ENCODE results near the gene TEX2. TPM values are rescaled to one million over a fixed set of nuclear protein-coding genes. Genes with fewer than 3 reads are reported as not detected.

Gene TEX2
- total and polyA plus RNA-seq, 5 experiments from 2014 or later = 5.2 to 14.0 (median 7.3) TPM

DNA sequence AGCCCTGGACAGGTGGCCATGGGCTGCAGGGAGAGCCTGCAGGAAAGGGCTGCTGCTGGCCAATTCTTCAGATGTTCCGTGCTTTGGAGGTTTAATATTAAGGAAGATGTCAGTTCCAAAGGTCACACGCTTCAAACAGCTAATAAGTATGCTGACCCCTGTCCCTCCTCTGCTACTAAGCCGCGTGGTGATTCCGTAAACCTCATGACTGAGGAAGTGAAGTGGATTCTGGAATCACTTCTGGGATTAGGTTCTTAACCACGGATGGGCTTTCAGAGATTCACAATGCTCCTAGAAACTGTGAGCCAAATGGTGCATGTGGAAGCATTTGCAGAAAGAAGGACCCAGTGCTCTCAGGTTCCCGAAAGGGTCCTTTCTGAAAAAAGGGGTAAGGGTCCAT lies 104.7 kb downstream of the TEX2 start:
- Mint-ChIP-seq H3K27me3 (no peaks in the 10 kb centered on the region), H3K27ac (no peak overlapping the region), H3K4me3 (no peak overlapping the region), H3K36me3 (peaks cover 0 to 27% (median 5%) of the 10 kb centered on the region in 3 donors), H3K4me1 (peaks cover 0 to 2% (median 0%) of the 10 kb centered on the region in 4 donors), H3K9me3 (no peaks in the 10 kb centered on the region)
- DNase-seq = no peak
- POLR2A ChIA-PET = no interaction called here
- no peak for ATAC-seq

DNA sequence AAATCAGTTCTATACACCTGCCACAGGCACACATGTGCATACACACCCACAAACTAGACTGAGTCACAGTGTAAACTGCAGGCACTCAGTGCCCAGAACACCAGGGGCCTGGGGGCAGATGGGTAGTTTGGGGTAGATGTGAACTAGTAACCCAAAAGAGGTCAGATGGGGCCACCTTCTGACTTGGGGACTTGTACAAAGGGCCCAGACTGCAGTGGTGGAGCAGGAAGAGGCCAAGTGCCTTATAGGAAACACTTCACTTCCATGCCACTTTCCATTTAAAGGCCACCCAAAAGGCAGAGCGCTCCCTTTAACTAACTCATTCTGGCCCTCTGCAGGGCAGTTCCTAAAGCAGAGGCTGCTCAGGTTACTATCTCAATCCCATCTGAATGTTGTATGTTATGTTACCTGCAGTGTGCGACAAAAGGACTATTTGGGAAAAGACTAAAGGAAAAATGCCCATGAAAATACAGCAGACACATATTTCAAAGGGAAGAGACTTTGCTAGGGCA lies 105.3 kb downstream of the TEX2 start:
- ATAC-seq (no peak), DNase-seq (no peak)
- Mint-ChIP-seq H3K4me3 (no peak overlapping the region), H3K36me3 (peaks cover 0 to 34% (median 6%) of the 10 kb centered on the region in 3 donors), H3K27ac (peak overlapping the region in 1 of 10 donors; percentile 33), H3K4me1 (peaks cover 0 to 2% (median 0%) of the 10 kb centered on the region in 4 donors), H3K9me3 (no peaks in the 10 kb centered on the region), H3K27me3 (no peaks in the 10 kb centered on the region)
- POLR2A ChIA-PET = no interaction called here

DNA sequence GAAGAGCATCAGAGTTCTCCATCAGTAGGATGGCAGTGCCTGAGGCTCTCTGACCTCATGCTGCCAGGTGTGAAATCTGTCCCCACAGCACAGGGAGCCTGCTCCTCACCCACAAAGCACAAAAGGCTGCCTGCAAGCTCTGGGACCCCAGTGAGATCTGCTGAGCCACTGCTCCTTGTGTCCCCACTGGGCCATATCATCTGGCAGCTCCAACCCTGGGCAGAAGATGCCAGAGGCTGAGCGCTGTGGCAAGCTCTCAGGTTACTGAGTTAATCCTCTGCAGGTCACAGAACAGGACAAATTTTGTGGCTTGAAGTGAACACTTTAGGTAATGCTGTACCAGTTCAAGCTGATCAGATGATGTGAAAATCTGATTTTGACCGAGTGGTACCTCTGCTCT lies 106.4 kb downstream of the TEX2 start:
- POLR2A ChIA-PET = no interaction called here
- Mint-ChIP-seq H3K4me3 (no peak overlapping the region), H3K36me3 (peaks cover 0 to 43% (median 7%) of the 10 kb centered on the region in 3 donors), H3K27me3 (no peaks in the 10 kb centered on the region), H3K9me3 (no peaks in the 10 kb centered on the region), H3K27ac (no peak overlapping the region), H3K4me1 (peaks cover 0 to 2% (median 0%) of the 10 kb centered on the region in 4 donors)
- no peak for DNase-seq
- ATAC-seq = no peak

DNA sequence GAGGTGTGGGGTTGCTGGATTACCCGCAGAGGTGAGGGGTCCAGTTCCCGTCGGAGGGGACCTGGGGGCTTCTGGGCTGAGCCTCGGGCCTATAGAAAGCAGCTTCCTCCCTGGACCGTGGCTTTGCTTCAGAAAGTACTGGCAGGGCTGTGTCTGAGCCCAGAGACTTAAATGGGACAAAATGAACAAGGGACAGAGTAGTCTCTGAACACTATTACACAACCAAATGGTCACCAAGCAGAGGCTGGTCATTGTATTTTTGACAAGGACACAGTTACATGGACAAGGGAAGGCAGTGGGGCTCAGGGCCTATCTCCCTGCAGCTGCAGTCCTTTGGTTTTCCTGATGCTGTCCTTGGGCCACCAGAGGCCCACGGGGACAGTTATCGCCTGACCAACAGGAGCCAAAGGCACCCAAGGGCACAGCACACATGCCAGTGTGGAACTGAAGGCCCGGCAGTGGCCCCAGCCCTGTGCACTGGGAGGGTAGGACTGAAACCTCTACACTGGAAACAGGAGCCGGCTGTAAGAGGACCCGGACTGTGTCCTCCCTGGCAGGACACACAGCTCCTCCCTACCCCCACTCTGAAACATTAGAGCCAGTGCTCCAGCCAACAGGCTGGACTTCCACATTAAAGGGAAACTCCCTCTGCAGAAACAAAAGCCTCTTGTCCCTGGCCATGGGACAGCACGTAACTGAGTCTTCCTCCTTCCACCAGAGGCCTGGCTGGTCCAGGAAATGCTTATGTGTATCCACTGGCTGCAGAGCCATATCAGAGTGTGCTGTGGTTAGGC lies 107.1 kb downstream of the TEX2 start:
- H3K4me3 Mint-ChIP-seq = no peak overlapping the region
- H3K27ac Mint-ChIP-seq = no peak overlapping the region
- peaks cover 0 to 44% (median 7%) of the 10 kb centered on the region in 3 donors for H3K36me3 Mint-ChIP-seq
- no peaks in the 10 kb centered on the region for H3K27me3 Mint-ChIP-seq
- ATAC-seq (no peak), DNase-seq (no peak)
- H3K9me3 Mint-ChIP-seq = no peaks in the 10 kb centered on the region
- POLR2A ChIA-PET = no interaction called here
- peaks cover 0 to 2% (median 0%) of the 10 kb centered on the region in 4 donors for H3K4me1 Mint-ChIP-seq

DNA sequence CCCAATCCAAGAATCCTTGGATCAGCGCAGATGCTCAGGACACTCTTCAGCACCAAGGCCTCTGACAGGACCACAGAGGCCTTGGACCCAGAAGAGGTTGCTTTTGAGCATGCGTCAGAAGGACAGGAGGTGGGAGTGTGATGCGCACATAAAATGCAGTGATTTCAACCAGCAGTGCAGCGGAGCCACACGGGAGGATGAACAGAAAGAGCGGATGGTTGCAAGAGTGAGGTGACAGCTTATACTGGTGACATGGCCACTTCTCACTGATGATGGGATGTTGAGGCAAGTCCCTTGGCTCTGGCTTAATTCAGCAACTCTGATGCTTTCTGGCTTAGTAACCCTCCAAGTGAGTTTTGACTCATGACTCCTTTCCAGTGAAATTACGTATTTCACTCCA lies 107.9 kb downstream of the TEX2 start:
- no peak for DNase-seq
- ATAC-seq = no peak
- H3K27me3 Mint-ChIP-seq = no peaks in the 10 kb centered on the region
- no peak overlapping the region for H3K4me3 Mint-ChIP-seq
- POLR2A ChIA-PET = interaction anchor here (1.8 kb wide), 1 partner anchor 9 kb away, joined by 8 read pairs; no protein-coding TSS in a partner anchor
- no peaks in the 10 kb centered on the region for H3K9me3 Mint-ChIP-seq
- peaks cover 0 to 2% (median 0%) of the 10 kb centered on the region in 4 donors for H3K4me1 Mint-ChIP-seq
- H3K36me3 Mint-ChIP-seq = peaks cover 0 to 49% (median 5%) of the 10 kb centered on the region in 3 donors
- H3K27ac Mint-ChIP-seq = peak overlapping the region in 3 of 10 donors; percentile 27 to 83 (median 65)

DNA sequence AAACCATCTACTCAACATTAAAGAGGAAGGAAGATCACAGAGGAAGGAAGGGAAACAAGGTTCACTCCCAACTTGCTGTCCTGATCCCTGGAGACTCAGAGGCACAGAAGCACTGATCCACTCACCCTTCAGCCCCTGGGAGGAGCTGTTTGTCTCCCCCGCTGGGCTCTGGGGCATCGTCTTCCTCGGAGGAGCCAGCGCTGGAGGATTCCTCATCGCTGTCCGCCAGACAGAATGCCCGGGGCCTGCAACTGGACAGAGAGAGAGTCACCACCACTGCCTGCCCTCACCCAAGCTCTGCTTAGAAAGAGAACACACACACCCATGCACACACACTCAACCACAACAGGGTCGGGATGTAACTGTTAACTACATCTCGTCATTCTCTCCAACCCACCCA lies 108.3 kb downstream of the TEX2 start:
- POLR2A ChIA-PET = interaction anchor here (1.8 kb wide), 1 partner anchor 9 kb away, joined by 8 read pairs; no protein-coding TSS in a partner anchor

DNA sequence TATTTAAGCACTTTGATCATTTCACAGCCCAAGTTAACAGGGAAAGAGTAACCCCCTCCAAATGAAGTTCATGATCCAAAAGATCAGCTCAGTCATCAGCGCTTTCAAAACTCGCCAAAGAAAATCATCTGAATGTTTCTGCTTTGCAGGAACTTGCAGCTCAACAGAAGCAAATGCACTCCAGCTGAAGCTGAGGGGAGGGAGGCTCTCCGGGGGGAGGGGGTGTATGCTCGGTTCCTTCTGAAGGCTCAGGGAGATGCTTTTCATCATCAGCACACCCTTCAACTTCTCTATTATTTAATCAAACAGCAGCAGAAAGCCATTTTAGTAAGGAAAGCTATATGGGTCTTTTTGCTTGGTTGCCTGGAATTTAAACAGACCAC lies 108.8 kb downstream of the TEX2 start:
- POLR2A ChIA-PET = interaction anchor here (1.8 kb wide), 1 partner anchor 8 kb away, joined by 8 read pairs; no protein-coding TSS in a partner anchor
- Mint-ChIP-seq H3K4me3 (no peak overlapping the region), H3K36me3 (peaks cover 0 to 55% (median 5%) of the 10 kb centered on the region in 3 donors), H3K9me3 (no peaks in the 10 kb centered on the region), H3K27ac (peak overlapping the region in 2 of 10 donors; percentile 27 to 38), H3K27me3 (no peaks in the 10 kb centered on the region), H3K4me1 (peaks cover 0 to 2% (median 0%) of the 10 kb centered on the region in 4 donors)
- DNase-seq = no peak
- no peak for ATAC-seq

More for the DNA sequence above, 108.3 kb downstream of the TEX2 start:
- no peaks in the 10 kb centered on the region for H3K9me3 Mint-ChIP-seq
- H3K4me3 Mint-ChIP-seq = no peak overlapping the region
- peaks cover 0 to 53% (median 5%) of the 10 kb centered on the region in 3 donors for H3K36me3 Mint-ChIP-seq
- no peaks in the 10 kb centered on the region for H3K27me3 Mint-ChIP-seq
- no peak for DNase-seq
- peaks cover 0 to 2% (median 0%) of the 10 kb centered on the region in 4 donors for H3K4me1 Mint-ChIP-seq
- H3K27ac Mint-ChIP-seq = peak overlapping the region in 2 of 10 donors; percentile 27 to 38
- ATAC-seq = no peak

DNA sequence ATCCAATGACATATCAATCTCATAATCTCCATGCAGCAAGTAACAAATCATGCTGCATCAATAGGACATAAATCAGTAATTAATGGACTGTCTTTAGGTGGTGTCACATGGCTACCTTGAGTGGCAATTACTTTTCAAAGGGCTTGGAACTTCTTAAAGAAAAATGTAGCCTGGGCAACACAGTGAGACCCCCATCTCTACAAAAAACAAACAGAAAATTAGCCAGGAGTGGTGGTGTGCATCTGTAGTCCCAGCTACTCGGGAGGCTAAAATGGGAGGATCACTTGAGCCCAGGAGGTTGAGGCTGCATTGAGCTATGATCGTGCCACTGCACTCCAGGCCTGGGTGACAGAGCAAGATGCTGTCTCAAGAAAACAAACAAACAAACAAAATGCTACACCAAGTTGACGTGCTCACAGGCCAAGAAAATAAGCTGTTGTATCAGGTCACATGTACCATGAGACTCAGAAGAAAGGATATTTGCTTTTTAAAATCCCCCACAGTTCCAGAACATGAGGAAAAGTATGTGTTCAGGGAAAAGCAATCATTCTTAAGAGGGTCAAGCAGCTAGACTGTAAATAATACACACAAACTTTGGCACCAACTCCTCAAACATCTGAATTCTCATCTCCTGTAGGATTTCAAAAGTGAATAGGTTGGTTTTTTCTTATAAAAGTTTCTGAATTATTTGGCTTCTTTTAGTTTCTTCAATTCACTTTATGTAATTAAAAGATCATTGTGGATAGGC lies 109.3 kb downstream of the TEX2 start:
- H3K27ac Mint-ChIP-seq = no peak overlapping the region
- H3K36me3 Mint-ChIP-seq = peaks cover 0 to 58% (median 5%) of the 10 kb centered on the region in 3 donors
- peaks cover 0 to 3% (median 2%) of the 10 kb centered on the region in 4 donors for H3K4me1 Mint-ChIP-seq
- H3K4me3 Mint-ChIP-seq = no peak overlapping the region
- no peak for ATAC-seq
- POLR2A ChIA-PET = interaction anchor here (1.8 kb wide), 1 partner anchor 8 kb away, joined by 8 read pairs; no protein-coding TSS in a partner anchor
- H3K9me3 Mint-ChIP-seq = no peaks in the 10 kb centered on the region
- DNase-seq = no peak
- no peaks in the 10 kb centered on the region for H3K27me3 Mint-ChIP-seq

DNA sequence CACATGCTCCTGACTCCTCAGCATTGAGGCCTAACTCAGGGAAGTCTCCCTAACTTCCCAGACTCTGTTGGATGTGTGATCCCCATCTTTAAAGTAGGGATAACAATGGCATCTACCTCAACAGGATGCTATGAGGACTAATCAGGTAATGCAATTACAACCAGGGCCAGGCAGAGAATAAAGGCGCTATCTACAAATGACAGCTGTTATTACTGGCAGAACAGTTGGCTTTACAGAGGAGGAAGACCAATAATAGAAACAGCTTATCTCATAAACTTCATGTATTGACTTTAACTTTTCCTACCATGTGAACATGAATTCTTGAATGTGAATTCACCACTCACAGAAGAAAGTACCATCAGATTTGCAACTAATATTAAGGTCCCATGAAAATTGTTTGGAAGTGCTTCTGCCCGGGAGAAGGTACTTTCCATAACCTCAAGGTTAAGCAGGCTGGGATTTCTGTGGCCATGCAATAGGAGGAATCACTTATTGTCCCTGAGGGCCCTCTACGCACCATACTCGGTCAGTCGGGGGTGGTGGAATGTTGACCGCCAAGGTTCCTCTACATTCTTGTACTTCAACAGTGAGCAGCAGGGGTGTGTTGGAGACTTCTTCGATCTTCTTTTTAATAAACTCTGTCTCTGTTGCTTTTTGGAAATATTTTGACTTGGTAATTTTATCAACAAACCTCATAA lies 110.5 kb downstream of the TEX2 start:
- H3K36me3 Mint-ChIP-seq = peaks cover 0 to 62% (median 5%) of the 10 kb centered on the region in 3 donors
- peaks cover 6 to 13% (median 11%) of the 10 kb centered on the region in 4 donors for H3K4me1 Mint-ChIP-seq
- H3K27ac Mint-ChIP-seq = no peak overlapping the region
- no peak for ATAC-seq
- DNase-seq = no peak
- H3K4me3 Mint-ChIP-seq = no peak overlapping the region
- POLR2A ChIA-PET = no interaction called here
- H3K27me3 Mint-ChIP-seq = no peaks in the 10 kb centered on the region
- H3K9me3 Mint-ChIP-seq = no peaks in the 10 kb centered on the region

DNA sequence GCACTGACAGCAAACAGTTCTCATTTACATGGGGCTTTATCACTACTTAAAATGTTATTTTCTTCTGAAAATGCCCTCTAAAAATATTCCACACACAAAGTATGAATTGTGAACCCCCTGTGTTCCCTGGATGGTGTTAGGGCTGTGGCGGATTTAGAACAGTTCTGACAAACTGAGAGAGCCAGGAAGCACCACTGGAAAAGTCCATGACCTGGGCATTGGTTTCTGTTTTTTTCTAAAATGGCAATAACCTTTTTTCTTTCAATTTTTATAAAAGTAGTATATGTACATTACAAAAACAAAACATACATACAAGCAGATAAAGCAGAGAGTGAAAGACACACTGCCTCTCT lies 112.1 kb downstream of the TEX2 start:
- H3K4me1 Mint-ChIP-seq = peaks cover 17 to 25% (median 20%) of the 10 kb centered on the region in 4 donors
- POLR2A ChIA-PET = interaction anchor here (0.6 kb wide), 1 partner anchor 37 kb away, joined by 3 read pairs; no protein-coding TSS in a partner anchor
- DNase-seq = no peak
- H3K4me3 Mint-ChIP-seq = no peak overlapping the region
- H3K27ac Mint-ChIP-seq = peak overlapping the region in 1 of 10 donors; percentile 50
- no peaks in the 10 kb centered on the region for H3K27me3 Mint-ChIP-seq
- H3K36me3 Mint-ChIP-seq = peaks cover 0 to 62% (median 5%) of the 10 kb centered on the region in 3 donors
- no peaks in the 10 kb centered on the region for H3K9me3 Mint-ChIP-seq
- ATAC-seq = no peak

DNA sequence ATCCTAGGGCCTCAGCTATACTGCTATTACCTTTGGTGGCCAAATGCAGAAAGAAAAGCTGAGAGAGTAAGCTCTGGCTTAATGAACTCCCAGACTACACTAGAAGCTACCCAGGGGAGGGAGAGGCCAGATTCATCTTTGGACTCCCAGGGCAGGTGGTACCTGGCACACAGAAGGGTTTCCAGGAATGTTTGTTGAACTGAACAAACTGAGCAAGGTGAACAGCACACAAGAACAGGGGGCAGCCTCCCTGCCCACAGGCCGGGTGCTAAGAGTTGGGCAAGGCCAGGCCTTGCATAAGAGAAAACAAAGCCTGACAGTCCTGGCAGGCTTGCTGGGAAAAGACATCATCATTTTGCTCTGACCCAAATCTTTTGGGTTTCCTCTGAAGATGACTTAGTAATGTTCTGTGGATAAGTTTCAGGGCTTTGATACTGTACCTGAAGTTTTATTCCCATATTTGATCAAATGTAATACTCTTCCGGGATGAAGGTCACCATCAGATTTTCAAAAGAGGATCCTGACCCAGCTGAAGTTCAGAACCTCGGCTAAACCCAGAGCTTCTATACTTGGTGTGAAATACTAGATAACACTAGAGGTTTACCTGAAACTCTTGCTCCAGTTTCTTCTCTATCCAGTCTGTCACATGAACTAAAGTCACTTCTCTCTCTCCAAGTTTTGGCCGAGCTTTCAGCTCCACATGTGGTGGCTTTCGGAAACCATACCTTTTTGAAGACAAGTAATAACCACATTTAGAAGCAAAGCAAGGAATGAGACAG lies 112.6 kb downstream of the TEX2 start:
- H3K4me3 Mint-ChIP-seq = no peak overlapping the region
- peaks cover 17 to 25% (median 20%) of the 10 kb centered on the region in 4 donors for H3K4me1 Mint-ChIP-seq
- H3K9me3 Mint-ChIP-seq = no peaks in the 10 kb centered on the region
- ATAC-seq (no peak), DNase-seq (no peak)
- H3K27ac Mint-ChIP-seq = peak overlapping the region in 5 of 10 donors; percentile 11 to 75 (median 50)
- POLR2A ChIA-PET = interaction anchor here (0.6 to 1.1 kb wide), 4 partner anchors 36 to 852 kb away, joined by 3 to 4 read pairs (median 4); no protein-coding TSS in a partner anchor
- H3K27me3 Mint-ChIP-seq = no peaks in the 10 kb centered on the region
- H3K36me3 Mint-ChIP-seq = peaks cover 0 to 62% (median 5%) of the 10 kb centered on the region in 3 donors

All from naive thymus-derived CD8-positive, alpha-beta T cell (primary cell).